Thyroid gland (tissue), 4 donors: Measurements from ENCODE around the gene CSNK2A2. TPM values are rescaled to one million over a fixed set of nuclear protein-coding genes. Genes with fewer than 3 reads are reported as not detected.

ENCODE experiments used
- DNase-seq, 2 donors: peaks; one replicate each; pipeline ENCODE4 v3.0.0-alpha.2; 2019
- H3K27ac ChIP-seq, 3 donors: fragments of 200-600 bp; sonication (generic); 1 replicate in 2 of 3; 2 replicates in 1 of 3; pipeline ENCODE4 v1.5.1; 2016 to 2019; ENCODE audit warnings: mild to moderate bottlenecking in 1 of 3, moderate library complexity in 1 of 3
- H3K27me3 ChIP-seq: fragments of 200-600 bp; sonication (generic); one replicate; pipeline ENCODE4 v1.5.1; 2019
- H3K36me3 ChIP-seq, 2 donors: fragments of 200-600 bp; sonication (generic); one replicate each; pipeline ENCODE4 v1.5.1; 2016 to 2019
- H3K4me1 ChIP-seq, 2 donors: fragments of 200-600 bp; sonication (generic); one replicate each; pipeline ENCODE4 v1.5.1; 2017 to 2019
- H3K4me3 ChIP-seq, 3 donors: fragments of 200-600 bp; sonication (generic); replicated peaks in 1 of 3; 1 replicate in 2 of 3; 2 replicates in 1 of 3; pipeline ENCODE4 v1.5.1; 2016; ENCODE audit warnings: mild to moderate bottlenecking in 1 of 3
- H3K9me3 ChIP-seq: fragments of 200-600 bp; sonication (generic); one replicate; pipeline ENCODE4 v1.5.1; 2017
- POLR2A ChIP-seq, 2 donors: fragments of 450-650 bp; IDR thresholded peaks; one replicate each; pipeline ENCODE4 v1.6.1; 2017; ENCODE audit warnings: antibody characterized with exemption in 2 of 2, mild to moderate bottlenecking in 2 of 2, moderate library complexity in 1 of 2
- WGBS, 2 donors: methylation state at CpG; one replicate each; pipeline ENCODE4 v1.1.5; 2017; 5-methylcytosine and 5-hydroxymethylcytosine counted together
- intact Hi-C: fragments of 100-400 bp; cut with DNase I; formaldehyde crosslinking; loops from one replicate; pipeline ENCODE4 v1.15.1; 2023
- total RNA-seq, 4 donors: library from RNA; depleted of rRNA; stranded (reverse); fragments of >200 nt; gene quantifications; one replicate each; pipeline ENCODE4 v1.2.3, GENCODE V29; 2016
- TF ChIP-seq, protein P1 (sequence below), 6 experiments: fragments of 200-600 bp in 3 of 6; fragments of 450-650 bp in 3 of 6; sonication (generic) in 3 of 6; IDR thresholded peaks; one replicate each; pipeline ENCODE4 v1.5.1; 2016 to 2019; ENCODE audit warnings: antibody characterized with exemption in 6 of 6, mild to moderate bottlenecking in 2 of 6, inconsistent platforms in 1 of 6, moderate library complexity in 1 of 6

CSNK2A2 gene
- total RNA-seq, 4 donors from 2014 or later, result 26.0 to 41.0 (median 33.9) TPM

DNA sequence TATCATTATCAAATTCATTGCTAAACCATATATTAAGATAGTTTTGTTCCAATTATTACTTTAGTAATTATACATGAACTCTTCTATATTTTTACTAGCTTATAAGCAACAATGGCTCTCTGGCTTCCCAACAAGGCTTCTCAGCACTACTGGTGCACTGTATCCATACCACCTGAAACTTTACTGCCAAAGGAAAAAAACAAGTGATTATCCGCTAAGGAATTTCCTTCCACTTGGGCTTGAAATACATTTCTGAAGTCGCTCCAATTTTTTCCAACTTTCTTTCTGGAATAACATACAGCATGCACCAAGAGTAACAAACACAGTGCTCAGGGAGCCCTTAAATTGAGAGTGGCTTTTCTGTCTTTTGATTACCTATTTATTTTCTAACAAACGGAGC lies 2.1 kb downstream of the CSNK2A2 start:
- intact Hi-C loops, result loop anchor here (5.0 to 10.0 kb wide), 2 partner anchors 61 to 178 kb away; no protein-coding TSS in a partner anchor
- 90 to 92% methylated on average over 3 of the region's 3 CpGs for WGBS, 2 donors
- Histone ChIP-seq H3K9me3 (no peaks in the 10 kb centered on the region), H3K36me3 (peaks cover 10 to 35% of the 10 kb centered on the region in 2 donors), H3K27ac (no peak overlapping the region), H3K27me3 (no peaks in the 10 kb centered on the region), H3K4me1 (peaks cover 14 to 16% of the 10 kb centered on the region in 2 donors), H3K4me3 (no peak overlapping the region)
- TF ChIP-seq, protein P1, sequence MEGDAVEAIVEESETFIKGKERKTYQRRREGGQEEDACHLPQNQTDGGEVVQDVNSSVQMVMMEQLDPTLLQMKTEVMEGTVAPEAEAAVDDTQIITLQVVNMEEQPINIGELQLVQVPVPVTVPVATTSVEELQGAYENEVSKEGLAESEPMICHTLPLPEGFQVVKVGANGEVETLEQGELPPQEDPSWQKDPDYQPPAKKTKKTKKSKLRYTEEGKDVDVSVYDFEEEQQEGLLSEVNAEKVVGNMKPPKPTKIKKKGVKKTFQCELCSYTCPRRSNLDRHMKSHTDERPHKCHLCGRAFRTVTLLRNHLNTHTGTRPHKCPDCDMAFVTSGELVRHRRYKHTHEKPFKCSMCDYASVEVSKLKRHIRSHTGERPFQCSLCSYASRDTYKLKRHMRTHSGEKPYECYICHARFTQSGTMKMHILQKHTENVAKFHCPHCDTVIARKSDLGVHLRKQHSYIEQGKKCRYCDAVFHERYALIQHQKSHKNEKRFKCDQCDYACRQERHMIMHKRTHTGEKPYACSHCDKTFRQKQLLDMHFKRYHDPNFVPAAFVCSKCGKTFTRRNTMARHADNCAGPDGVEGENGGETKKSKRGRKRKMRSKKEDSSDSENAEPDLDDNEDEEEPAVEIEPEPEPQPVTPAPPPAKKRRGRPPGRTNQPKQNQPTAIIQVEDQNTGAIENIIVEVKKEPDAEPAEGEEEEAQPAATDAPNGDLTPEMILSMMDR (IDR thresholded peaks at IDR 0.05), result no peak
- no peak for TF ChIP-seq POLR2A (IDR thresholded peaks at IDR 0.05)
- no peak for DNase-seq

- DNase-seq, result no peak
- Histone ChIP-seq H3K9me3 (no peaks in the 10 kb centered on the region), H3K4me3 (no peak overlapping the region), H3K4me1 (peaks cover 14 to 16% of the 10 kb centered on the region in 2 donors), H3K27me3 (no peaks in the 10 kb centered on the region), H3K36me3 (peaks cover 10 to 39% of the 10 kb centered on the region in 2 donors), H3K27ac (no peak overlapping the region)
- WGBS, 2 donors, result 91 to 92% methylated on average over 4 of the region's 4 CpGs
- intact Hi-C loops, result loop anchor here (5.0 to 10.0 kb wide), 2 partner anchors 61 to 178 kb away; no protein-coding TSS in a partner anchor
- TF ChIP-seq, protein P1 (IDR thresholded peaks at IDR 0.05), result no peak
- TF ChIP-seq POLR2A (IDR thresholded peaks at IDR 0.05), result no peak
Measured at GRCh38 chr16:58195344-58195743, 2.6 kb downstream of the CSNK2A2 start.

DNA sequence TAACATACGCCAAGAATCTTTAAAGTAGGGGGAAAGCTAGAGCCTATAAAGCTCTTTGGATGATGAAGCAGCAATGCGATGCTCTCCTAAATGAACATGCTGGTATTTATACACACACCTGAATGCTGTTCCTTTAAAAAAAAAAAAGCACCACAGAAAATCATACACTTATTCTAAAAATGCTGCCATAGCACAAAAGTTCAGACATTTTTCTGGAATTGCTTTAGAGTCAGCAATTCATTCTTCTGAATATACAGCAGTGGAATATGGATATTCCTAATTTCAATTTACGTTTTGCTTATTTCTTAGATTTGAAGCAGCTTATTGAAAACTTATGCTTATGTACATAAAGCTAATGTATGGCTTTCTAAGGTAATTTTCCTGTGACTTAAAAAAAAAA lies 3.1 kb downstream of the CSNK2A2 start:
- peaks cover 10 to 43% of the 10 kb centered on the region in 2 donors for H3K36me3 ChIP-seq
- DNase-seq, result no peak
- intact Hi-C loops, result loop anchor here (5.0 to 10.0 kb wide), 2 partner anchors 60 to 177 kb away; no protein-coding TSS in a partner anchor

DNA sequence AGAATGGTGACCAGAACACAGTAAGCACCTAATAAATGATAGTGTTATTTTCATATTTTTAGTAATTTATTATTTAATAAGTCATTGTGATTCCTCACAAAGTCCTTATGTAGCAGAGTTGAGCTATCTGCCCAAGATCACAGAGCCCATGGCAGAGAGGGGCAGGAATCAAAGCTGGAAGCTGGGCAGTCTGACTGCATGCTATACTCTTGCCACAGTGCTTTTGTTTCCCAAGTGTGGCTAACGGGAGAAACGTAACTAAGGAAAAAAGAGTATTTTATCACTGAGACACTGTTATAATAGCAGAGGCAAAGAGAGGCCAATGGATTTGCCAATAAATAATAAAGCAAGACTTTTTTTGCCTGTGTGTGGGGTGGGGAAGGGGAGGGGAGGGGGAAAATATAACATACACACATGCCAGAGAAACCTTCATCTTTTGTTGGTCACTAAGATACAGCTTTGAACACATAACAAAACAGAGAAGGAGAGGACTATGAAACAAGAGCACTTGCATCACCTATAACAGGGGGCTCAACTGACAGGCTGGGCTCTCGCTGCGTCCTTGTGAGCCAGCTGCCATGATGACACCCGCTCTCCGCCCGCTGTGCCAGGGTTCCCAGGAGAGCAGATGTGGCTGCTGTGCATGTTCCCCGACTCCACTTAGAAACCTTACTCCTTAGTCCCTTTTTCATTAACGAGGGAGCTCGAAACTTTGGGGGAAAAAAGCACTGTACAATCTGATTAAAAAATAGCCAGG lies 10.1 kb downstream of the CSNK2A2 start:
- H3K4me3 ChIP-seq, result no peak overlapping the region
- TF ChIP-seq, protein P1 (IDR thresholded peaks at IDR 0.05), result no peak
- TF ChIP-seq POLR2A (IDR thresholded peaks at IDR 0.05), result no peak
- no peaks in the 10 kb centered on the region for H3K4me1 ChIP-seq
- DNase-seq, result no peak
- H3K27ac ChIP-seq, result no peak overlapping the region
- no peaks in the 10 kb centered on the region for H3K27me3 ChIP-seq
- peaks cover 18 to 49% of the 10 kb centered on the region in 2 donors for H3K36me3 ChIP-seq
- H3K9me3 ChIP-seq, result no peaks in the 10 kb centered on the region
- intact Hi-C loops, result no loop called here
- WGBS, 2 donors, result 91 to 92% methylated on average over 10 of the region's 10 CpGs

More for the DNA sequence above, 3.1 kb downstream of the CSNK2A2 start:
- peaks cover 14 to 16% of the 10 kb centered on the region in 2 donors for H3K4me1 ChIP-seq
- no peak overlapping the region for H3K27ac ChIP-seq
- H3K4me3 ChIP-seq, result no peak overlapping the region
- no peaks in the 10 kb centered on the region for H3K27me3 ChIP-seq
- WGBS, 2 donors, result 76 to 96% methylated on average over 3 of the region's 3 CpGs
- TF ChIP-seq, protein P1 (IDR thresholded peaks at IDR 0.05), result no peak
- no peak for TF ChIP-seq POLR2A (IDR thresholded peaks at IDR 0.05)
- no peaks in the 10 kb centered on the region for H3K9me3 ChIP-seq

DNA sequence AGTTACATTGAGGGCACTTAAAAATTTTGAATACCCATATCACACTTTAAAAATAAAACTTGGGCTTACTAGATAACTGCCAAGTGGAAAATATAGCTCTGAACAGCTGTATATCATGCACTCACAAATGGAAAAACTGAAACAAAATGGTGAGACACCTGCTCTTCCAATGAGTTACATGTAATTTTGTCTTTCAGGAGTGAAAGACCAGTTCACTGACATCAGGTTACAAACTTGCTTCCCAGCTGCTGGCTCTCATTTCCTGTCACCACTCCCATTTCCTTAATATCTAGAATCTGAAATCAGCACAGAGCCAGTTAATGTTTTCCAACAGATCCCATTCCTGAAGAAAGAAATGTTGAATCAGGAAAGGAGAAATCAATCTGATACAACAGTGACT lies 10.8 kb downstream of the CSNK2A2 start:
- intact Hi-C loops, result no loop called here
- Histone ChIP-seq H3K27ac (no peak overlapping the region), H3K9me3 (no peaks in the 10 kb centered on the region), H3K4me1 (no peaks in the 10 kb centered on the region), H3K27me3 (no peaks in the 10 kb centered on the region), H3K36me3 (peaks cover 18 to 42% of the 10 kb centered on the region in 2 donors), H3K4me3 (no peak overlapping the region)
- TF ChIP-seq, protein P1 (IDR thresholded peaks at IDR 0.05), result no peak
- DNase-seq, result no peak
